Activated CD8-positive, alpha-beta T cell treated with anti-CD3 and anti-CD28 coated beads for 36 hours (primary cell): ENCODE measurements around the gene DBX2. TPM values are rescaled to one million over a fixed set of nuclear protein-coding genes. Genes with fewer than 3 reads are reported as not detected.

Source experiments
- ATAC-seq: fragments of 200-7000 bp; cut with Tn5 transposase; one replicate; pipeline ENCODE4 v1.10.0; 2021; ENCODE audit warnings: mild to moderate bottlenecking, moderate library complexity
- CTCF ChIA-PET: fragments of 350-600 bp; sonication (Branson Sonifier 250); formaldehyde crosslinking; loops from one replicate; lab custom pipeline; 2021; ENCODE audit warnings: antibody characterized with exemption; lab: Charles Lee
- POLR2A ChIA-PET: fragments of 350-600 bp; sonication (Branson Sonifier 250); formaldehyde crosslinking; loops from one replicate; lab custom pipeline; 2021; ENCODE audit warnings: antibody characterized with exemption; lab: Charles Lee
- DNase-seq: peaks from one replicate; pipeline ENCODE4 v3.0.0-alpha.2; 2020
- H3K27ac Mint-ChIP-seq: one replicate; pipeline ENCODE4 v1.8.0; 2021; ENCODE audit warnings: mild to moderate bottlenecking, mixed read lengths
- H3K27me3 Mint-ChIP-seq: one replicate; pipeline ENCODE4 v1.8.0; 2021; ENCODE audit warnings: mixed read lengths
- H3K36me3 Mint-ChIP-seq: one replicate; pipeline ENCODE4 v1.8.0; 2021; ENCODE audit warnings: low read depth, mixed read lengths
- H3K4me1 Mint-ChIP-seq: one replicate; pipeline ENCODE4 v1.8.0; 2021; ENCODE audit warnings: low read depth, mixed read lengths
- H3K4me3 Mint-ChIP-seq: one replicate; pipeline ENCODE4 v1.8.0; 2021; ENCODE audit warnings: mild to moderate bottlenecking, moderate library complexity, mixed read lengths
- H3K9me3 Mint-ChIP-seq: one replicate; pipeline ENCODE4 v1.8.0; 2021; ENCODE audit warnings: mixed read lengths
- CTCF ChIP-seq: fragments of 200-600 bp; IDR thresholded peaks from one replicate; pipeline ENCODE4 v1.8.0; 2022; ENCODE audit warnings: antibody characterized with exemption, mild to moderate bottlenecking
- intact Hi-C: fragments of 100-400 bp; cut with micrococcal nuclease; formaldehyde crosslinking; loops from one replicate; pipeline ENCODE4 v1.10.0; 2022
- total RNA-seq, 2 experiments: library from RNA; stranded (reverse); gene quantifications; one replicate each; pipeline ENCODE4 v1.2.3, GENCODE V29; 2021

DBX2 gene
- total RNA-seq, 2 experiments from 2014 or later: not detected

GRCh38 chr12:45040977-45041376 is 9.9 kb downstream of the DBX2 start:
- CTCF ChIA-PET: interaction anchor here (0.7 kb wide), 1 partner anchor 556 kb away, joined by 3 read pairs; no protein-coding TSS in a partner anchor
- H3K9me3 Mint-ChIP-seq: no peaks in the 10 kb centered on the region
- peaks cover 9% of the 10 kb centered on the region for H3K27me3 Mint-ChIP-seq
- POLR2A ChIA-PET: no interaction called here
- H3K27ac Mint-ChIP-seq: no peak overlapping the region
- no peak for TF ChIP-seq CTCF
- no peak for DNase-seq
- ATAC-seq: no peak
- no peaks in the 10 kb centered on the region for H3K4me1 Mint-ChIP-seq
- intact Hi-C loops: no loop called here
- H3K36me3 Mint-ChIP-seq: no peaks in the 10 kb centered on the region
- no peak overlapping the region for H3K4me3 Mint-ChIP-seq

GRCh38 chr12:45039757-45040156 is 11.1 kb downstream of the DBX2 start:
- no peak for DNase-seq
- peaks cover 9% of the 10 kb centered on the region for H3K27me3 Mint-ChIP-seq
- no peaks in the 10 kb centered on the region for H3K36me3 Mint-ChIP-seq
- TF ChIP-seq CTCF: no peak
- ATAC-seq: no peak
- no peak overlapping the region for H3K4me3 Mint-ChIP-seq
- POLR2A ChIA-PET: no interaction called here
- no peaks in the 10 kb centered on the region for H3K4me1 Mint-ChIP-seq
- CTCF ChIA-PET: no interaction called here
- no peak overlapping the region for H3K27ac Mint-ChIP-seq
- intact Hi-C loops: no loop called here
- H3K9me3 Mint-ChIP-seq: no peaks in the 10 kb centered on the region

- peaks cover 12% of the 10 kb centered on the region for H3K27me3 Mint-ChIP-seq
- ChIA-PET CTCF (no interaction called here), POLR2A (no interaction called here)
- H3K36me3 Mint-ChIP-seq: no peaks in the 10 kb centered on the region
- no peaks in the 10 kb centered on the region for H3K9me3 Mint-ChIP-seq
- H3K4me3 Mint-ChIP-seq: no peak overlapping the region
- intact Hi-C loops: no loop called here
- no peak overlapping the region for H3K27ac Mint-ChIP-seq
- no peak for DNase-seq
- no peak for TF ChIP-seq CTCF
- no peaks in the 10 kb centered on the region for H3K4me1 Mint-ChIP-seq
- no peak for ATAC-seq
Measured at GRCh38 chr12:45034861-45035265, 16.0 kb downstream of the DBX2 start.

GRCh38 chr12:45017916-45018315 is 33.0 kb downstream of the DBX2 start:
- ATAC-seq (no peak), DNase-seq (no peak)
- H3K4me1 Mint-ChIP-seq: no peaks in the 10 kb centered on the region
- POLR2A ChIA-PET: no interaction called here
- H3K27ac Mint-ChIP-seq: no peak overlapping the region
- TF ChIP-seq CTCF: no peak
- H3K27me3 Mint-ChIP-seq: peaks cover 1% of the 10 kb centered on the region
- H3K4me3 Mint-ChIP-seq: no peak overlapping the region
- CTCF ChIA-PET: interaction anchor here (0.7 to 0.9 kb wide), 2 partner anchors 69 kb away, joined by 3 to 5 read pairs; no protein-coding TSS in a partner anchor
- H3K36me3 Mint-ChIP-seq: no peaks in the 10 kb centered on the region
- peaks cover 13% of the 10 kb centered on the region for H3K9me3 Mint-ChIP-seq
- intact Hi-C loops: no loop called here

GRCh38 chr12:45014396-45014795 is 36.5 kb downstream of the DBX2 start:
- no peak for TF ChIP-seq CTCF
- ChIA-PET CTCF (no interaction called here), POLR2A (no interaction called here)
- Mint-ChIP-seq H3K4me1 (no peaks in the 10 kb centered on the region), H3K9me3 (peaks cover 5% of the 10 kb centered on the region), H3K36me3 (no peaks in the 10 kb centered on the region), H3K4me3 (no peak overlapping the region), H3K27me3 (peaks cover 10% of the 10 kb centered on the region), H3K27ac (no peak overlapping the region)
- intact Hi-C loops: no loop called here
- DNase-seq: no peak
- no peak for ATAC-seq
